BJ (cell line): ENCODE measurements around the gene PTPRG. TPM values are rescaled to one million over a fixed set of nuclear protein-coding genes. Genes with fewer than 3 reads are reported as not detected.

Experiments
- CTCF ChIA-PET: fragments of 350-600 bp; formaldehyde crosslinking; extraction: SDS; loops from one replicate; lab custom pipeline; 2021; ENCODE audit warnings: antibody characterized with exemption, inconsistent platforms; lab: Yijun Ruan, JAX
- POLR2A ChIA-PET: fragments of 300-600 bp; sonication (Branson Sonifier 250); formaldehyde crosslinking; extraction: SDS; loops from one replicate; lab custom pipeline; 2021; ENCODE audit warnings: antibody characterized with exemption; lab: Charles Lee
- DNase-seq: peaks from one replicate; pipeline ENCODE4 v3.0.0-alpha.2; 2011; ENCODE audit warnings: low read depth
- H3K27me3 ChIP-seq: 2 replicates; pipeline ENCODE4 v1.6.0; 2011; ENCODE audit warnings: low read length; ENCODE audit not compliant: control insufficient read depth, insufficient read depth
- H3K36me3 ChIP-seq: 2 replicates; pipeline ENCODE4 v1.5.1; 2011; ENCODE audit warnings: low read length; ENCODE audit not compliant: control insufficient read depth, insufficient read depth
- H3K4me3 ChIP-seq: 2 replicates; pipeline ENCODE4 v1.5.1; 2011; ENCODE audit warnings: low read depth, mild to moderate bottlenecking, control low read depth, low read length
- polyA plus RNA-seq: library from polyadenylated mRNA; depleted of rRNA; stranded (reverse); fragments of >200 nt; gene quantifications from 2 replicates; pipeline ENCODE4 v1.2.3, GENCODE V29; 2011
- TF ChIP-seq, protein P1 (sequence below): IDR thresholded peaks from 2 replicates; pipeline ENCODE4 v1.5.1; 2011; ENCODE audit warnings: low read depth, mild to moderate bottlenecking, control low read depth, inconsistent platforms, low read length, moderate library complexity; ENCODE audit not compliant: insufficient read depth

Gene PTPRG
- polyA plus RNA-seq, 1 experiment, result 20.8 TPM

DNA sequence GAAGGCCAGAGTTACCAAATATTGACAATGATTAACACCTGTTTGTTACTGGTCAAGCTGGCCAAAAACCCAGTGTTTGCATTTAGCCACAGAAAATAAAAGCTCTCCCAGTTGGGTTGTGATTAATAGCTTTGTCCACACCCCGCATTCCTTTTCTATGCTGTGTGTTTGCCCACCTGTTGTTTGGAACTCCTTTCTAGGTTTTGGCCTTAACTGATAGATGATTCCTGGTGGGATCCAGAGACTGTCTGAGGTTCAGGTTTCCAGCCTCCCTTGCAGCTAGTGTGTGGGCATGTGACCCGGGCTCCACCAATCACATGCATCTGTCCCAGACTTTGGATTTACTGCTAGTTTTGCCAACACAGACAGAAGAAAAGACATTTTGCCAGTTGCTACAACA, 83.8 kb downstream of the PTPRG start:
- TF ChIP-seq, protein P1, sequence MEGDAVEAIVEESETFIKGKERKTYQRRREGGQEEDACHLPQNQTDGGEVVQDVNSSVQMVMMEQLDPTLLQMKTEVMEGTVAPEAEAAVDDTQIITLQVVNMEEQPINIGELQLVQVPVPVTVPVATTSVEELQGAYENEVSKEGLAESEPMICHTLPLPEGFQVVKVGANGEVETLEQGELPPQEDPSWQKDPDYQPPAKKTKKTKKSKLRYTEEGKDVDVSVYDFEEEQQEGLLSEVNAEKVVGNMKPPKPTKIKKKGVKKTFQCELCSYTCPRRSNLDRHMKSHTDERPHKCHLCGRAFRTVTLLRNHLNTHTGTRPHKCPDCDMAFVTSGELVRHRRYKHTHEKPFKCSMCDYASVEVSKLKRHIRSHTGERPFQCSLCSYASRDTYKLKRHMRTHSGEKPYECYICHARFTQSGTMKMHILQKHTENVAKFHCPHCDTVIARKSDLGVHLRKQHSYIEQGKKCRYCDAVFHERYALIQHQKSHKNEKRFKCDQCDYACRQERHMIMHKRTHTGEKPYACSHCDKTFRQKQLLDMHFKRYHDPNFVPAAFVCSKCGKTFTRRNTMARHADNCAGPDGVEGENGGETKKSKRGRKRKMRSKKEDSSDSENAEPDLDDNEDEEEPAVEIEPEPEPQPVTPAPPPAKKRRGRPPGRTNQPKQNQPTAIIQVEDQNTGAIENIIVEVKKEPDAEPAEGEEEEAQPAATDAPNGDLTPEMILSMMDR, result no peak
- H3K27me3 ChIP-seq, result no peaks in the 10 kb centered on the region
- H3K4me3 ChIP-seq, result no peak overlapping the region
- ChIA-PET POLR2A (no interaction called here), CTCF (interaction anchor here (1.5 kb wide), 1 partner anchor 14 kb away, joined by 9 read pairs; no protein-coding TSS in a partner anchor)
- no peaks in the 10 kb centered on the region for H3K36me3 ChIP-seq
- no peak for DNase-seq

DNA sequence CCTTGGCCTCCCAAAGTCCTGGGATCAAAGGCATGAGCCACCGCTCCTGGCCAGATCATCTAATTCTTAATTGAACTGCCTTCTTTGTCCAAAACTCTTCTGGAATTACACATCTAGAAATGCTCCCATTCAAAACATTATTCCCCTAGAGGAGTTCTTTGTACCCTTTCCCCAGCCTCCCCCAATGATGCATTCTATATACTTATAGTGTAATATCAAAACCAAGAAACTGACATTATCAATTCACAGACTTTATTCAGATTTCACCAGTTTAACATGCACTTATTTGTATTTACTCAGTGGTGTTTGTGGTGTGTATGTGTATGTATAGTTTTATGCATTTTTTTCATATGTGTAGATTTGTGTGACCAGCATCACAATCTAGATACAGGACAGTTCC, 85.0 kb downstream of the PTPRG start:
- DNase-seq, result no peak
- Histone ChIP-seq H3K4me3 (no peak overlapping the region), H3K27me3 (no peaks in the 10 kb centered on the region), H3K36me3 (no peaks in the 10 kb centered on the region)
- ChIA-PET CTCF (no interaction called here), POLR2A (no interaction called here)
- TF ChIP-seq, protein P1, result no peak

DNA sequence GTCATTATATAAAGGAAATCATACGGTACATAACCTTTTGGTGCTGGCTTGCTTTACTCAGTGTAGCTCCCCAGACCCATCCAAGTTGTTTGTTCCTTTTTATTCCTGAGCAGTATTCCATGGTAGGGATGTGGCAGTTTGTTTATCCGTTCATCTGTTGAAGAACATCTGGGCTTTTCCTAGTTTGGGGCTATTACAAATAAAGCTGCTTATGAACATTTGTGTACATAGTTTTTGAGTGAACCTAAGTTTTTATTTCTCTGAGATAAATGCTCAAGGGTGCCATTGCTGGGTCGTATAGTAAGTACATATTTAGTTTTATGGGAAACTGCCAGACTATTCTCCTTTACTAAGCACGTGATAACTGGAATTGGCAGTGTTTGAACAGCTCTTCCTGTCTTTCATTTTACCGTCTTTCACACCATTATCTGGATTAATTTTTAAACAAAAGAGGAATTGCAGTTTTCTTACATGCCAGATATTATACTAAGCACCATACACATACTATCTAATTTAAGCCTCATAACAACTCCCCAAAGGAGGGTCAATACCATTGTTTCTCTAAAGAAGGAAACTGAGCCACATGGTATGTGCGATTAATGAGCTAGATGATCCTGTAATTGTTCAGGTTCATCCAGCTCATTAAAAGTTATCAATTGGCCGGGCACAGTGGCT, 85.6 kb downstream of the PTPRG start:
- no peak for DNase-seq
- TF ChIP-seq, protein P1, result no peak
- Histone ChIP-seq H3K27me3 (no peaks in the 10 kb centered on the region), H3K36me3 (no peaks in the 10 kb centered on the region), H3K4me3 (no peak overlapping the region)
- CTCF ChIA-PET, result interaction anchor here (1.0 kb wide), 1 partner anchor 80 kb away, joined by 4 read pairs; no protein-coding TSS in a partner anchor
- POLR2A ChIA-PET, result no interaction called here

DNA sequence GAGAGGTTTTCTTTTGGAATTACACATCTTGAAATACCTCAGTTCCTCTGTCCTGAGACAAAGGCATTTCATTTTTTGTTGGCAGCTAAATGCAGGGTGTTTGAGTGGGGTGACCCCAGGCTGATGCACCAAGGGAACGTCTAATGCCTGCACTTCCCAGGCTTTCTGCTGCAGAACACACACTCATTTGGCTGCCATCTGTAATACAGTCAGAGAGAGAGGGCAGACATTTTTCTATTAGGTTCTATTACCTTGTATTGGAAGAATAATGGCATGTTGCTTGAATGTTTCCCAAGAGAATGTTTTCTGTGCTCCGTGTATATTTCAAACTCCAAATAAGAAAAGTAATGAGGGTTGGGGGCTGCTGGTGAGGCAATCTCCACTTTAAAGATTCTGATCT, 87.1 kb downstream of the PTPRG start:
- DNase-seq, result no peak
- POLR2A ChIA-PET, result no interaction called here
- H3K27me3 ChIP-seq, result no peaks in the 10 kb centered on the region
- H3K36me3 ChIP-seq, result no peaks in the 10 kb centered on the region
- H3K4me3 ChIP-seq, result no peak overlapping the region
- CTCF ChIA-PET, result no interaction called here
- TF ChIP-seq, protein P1, result no peak

DNA sequence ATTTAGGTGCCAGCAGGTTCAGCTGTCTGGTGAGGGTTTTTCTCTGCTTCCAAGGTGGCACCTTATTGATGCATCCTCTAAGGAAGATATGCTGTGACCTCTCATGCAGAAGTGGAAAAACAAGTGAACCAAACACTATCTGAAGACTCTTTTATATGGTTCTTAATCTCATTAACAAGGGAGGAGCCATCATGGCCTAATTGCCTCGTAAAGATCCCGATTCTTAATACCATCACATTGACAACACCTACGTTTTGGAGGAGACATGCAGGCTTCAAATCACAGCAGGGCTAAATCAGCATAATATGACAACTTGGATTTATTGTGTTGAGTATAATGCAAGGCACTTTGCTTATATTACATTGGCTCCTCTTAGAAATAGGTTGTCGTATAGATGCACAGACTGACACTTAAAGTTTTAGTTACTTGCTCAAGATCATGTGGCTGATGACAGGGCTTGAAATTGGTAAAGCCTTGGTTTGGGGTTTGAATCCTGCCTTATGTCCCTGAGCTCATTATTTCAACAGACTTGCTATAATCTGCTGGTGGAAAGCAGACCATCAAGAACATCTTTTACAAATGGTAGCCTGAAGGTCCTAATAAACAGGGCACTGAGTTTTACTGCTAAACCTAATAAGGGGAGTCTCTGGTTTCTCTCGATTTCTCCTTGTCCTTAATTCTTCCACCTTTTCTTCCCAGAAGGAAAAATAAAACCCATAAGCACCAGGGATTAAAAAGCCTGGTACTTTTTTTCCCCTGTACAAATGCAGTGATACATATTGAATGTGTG, 88.2 kb downstream of the PTPRG start:
- TF ChIP-seq, protein P1, result no peak
- Histone ChIP-seq H3K4me3 (no peak overlapping the region), H3K36me3 (no peaks in the 10 kb centered on the region; the same call in 1 of the 2 replicates), H3K27me3 (no peaks in the 10 kb centered on the region)
- no peak for DNase-seq
- ChIA-PET CTCF (interaction anchor here (0.6 to 1.1 kb wide), 2 partner anchors 14 to 476 kb away, joined by 3 to 4 read pairs; no protein-coding TSS in a partner anchor), POLR2A (no interaction called here)
